ENCODE results near the gene MIOS.

DNA sequence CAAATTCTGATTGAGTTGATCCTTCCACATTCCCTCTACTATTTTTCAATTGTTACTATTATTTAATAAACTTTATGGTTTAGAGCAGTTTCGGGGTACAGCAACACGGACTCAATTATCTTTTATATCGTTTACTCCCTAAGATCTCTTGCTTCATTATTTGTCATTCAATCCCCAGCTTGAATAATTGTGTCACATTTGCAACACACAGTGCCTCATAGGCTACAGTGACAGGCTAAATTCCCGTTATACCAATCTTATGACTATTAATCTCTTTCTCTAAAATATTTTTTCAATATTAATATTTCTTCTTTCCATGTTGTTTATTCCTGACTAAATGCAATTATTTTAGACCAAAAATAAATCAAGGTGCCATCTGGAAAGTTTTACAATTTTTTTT is 27.0 kb upstream of the MIOS start:
- TF ChIP-seq POLR2A (IDR thresholded peaks at IDR 0.05; ENCODE audit: low read depth, low read length) = no peak
- no peak for TF ChIP-seq POLR2AphosphoS5 (IDR thresholded peaks at IDR 0.05; ENCODE audit: low read depth, low read length)
- no peak for TF ChIP-seq TAF1 (IDR thresholded peaks at IDR 0.05; ENCODE audit: low read depth, low read length)
- TF ChIP-seq PAX5 (IDR thresholded peaks at IDR 0.05; ENCODE audit: insufficient read depth, low read length, severe bottlenecking) = no peak
